ENCODE results near the gene LMBR1.

Gene LMBR1

GRCh38 chr7:156842740-156843140 is 50.2 kb downstream of the LMBR1 start:
- Histone ChIP-seq H3K4me2 (ENCODE audit: low read depth, low read length, poor library complexity, severe bottlenecking) (no peak overlapping the region), H3K9ac (ENCODE audit: low read length) (no peak overlapping the region), H3F3A (ENCODE audit: insufficient read depth) (no peaks in the 10 kb centered on the region), H3K36me3 (ENCODE audit: low read length) (no peaks in the 10 kb centered on the region), H3K27me3 (ENCODE audit: low read length) (no peaks in the 10 kb centered on the region), H3K79me2 (ENCODE audit: insufficient read depth, low read length) (peaks cover 59% of the 10 kb centered on the region), H3K9me2 (replicated peaks; ENCODE audit: insufficient read depth, low read length) (no peaks in the 10 kb centered on the region), H2AFZ (ENCODE audit: low read depth, low read length, severe bottlenecking) (no peak overlapping the region), H4K20me1 (ENCODE audit: low read depth, low read length) (peaks cover 9% of the 10 kb centered on the region; the same call in 1 of the 2 replicates), H3K27ac (ENCODE audit: low read depth, low read length) (no peak overlapping the region), H3K9me3 (ENCODE audit: insufficient read depth, low read length) (no peaks in the 10 kb centered on the region), H3K4me3 (ENCODE audit: insufficient read depth, low read length, poor library complexity, severe bottlenecking) (no peak overlapping the region)
- TF ChIP-seq CTCF (IDR thresholded peaks at IDR 0.05; ENCODE audit: insufficient read depth, low read length, poor library complexity, severe bottlenecking) (no peak), EZH2phosphoT487 (conservative IDR thresholded peaks at IDR 0.05; ENCODE audit: low read length) (no peak)

GRCh38 chr7:156842317-156842716 is 50.7 kb downstream of the LMBR1 start:
- Histone ChIP-seq H3K9me3 (ENCODE audit: insufficient read depth, low read length) (no peaks in the 10 kb centered on the region), H2AFZ (ENCODE audit: low read depth, low read length, severe bottlenecking) (no peak overlapping the region), H3F3A (ENCODE audit: insufficient read depth) (no peaks in the 10 kb centered on the region), H3K9ac (ENCODE audit: low read length) (no peak overlapping the region), H3K36me3 (ENCODE audit: low read length) (no peaks in the 10 kb centered on the region), H3K9me2 (replicated peaks; ENCODE audit: insufficient read depth, low read length) (no peaks in the 10 kb centered on the region), H3K79me2 (ENCODE audit: insufficient read depth, low read length) (peaks cover 57% of the 10 kb centered on the region), H3K27me3 (ENCODE audit: low read length) (no peaks in the 10 kb centered on the region), H3K27ac (ENCODE audit: low read depth, low read length) (no peak overlapping the region), H3K4me3 (ENCODE audit: insufficient read depth, low read length, poor library complexity, severe bottlenecking) (no peak overlapping the region), H4K20me1 (ENCODE audit: low read depth, low read length) (peaks cover 9% of the 10 kb centered on the region; the same call in 1 of the 2 replicates), H3K4me2 (ENCODE audit: low read depth, low read length, poor library complexity, severe bottlenecking) (no peak overlapping the region)
- TF ChIP-seq EZH2phosphoT487 (conservative IDR thresholded peaks at IDR 0.05; ENCODE audit: low read length) (no peak), CTCF (IDR thresholded peaks at IDR 0.05; ENCODE audit: insufficient read depth, low read length, poor library complexity, severe bottlenecking) (no peak)

- Histone ChIP-seq H3K36me3 (ENCODE audit: low read length) (no peaks in the 10 kb centered on the region), H3F3A (ENCODE audit: insufficient read depth) (no peaks in the 10 kb centered on the region), H3K9me2 (replicated peaks; ENCODE audit: insufficient read depth, low read length) (no peaks in the 10 kb centered on the region), H3K79me2 (ENCODE audit: insufficient read depth, low read length) (peaks cover 52% of the 10 kb centered on the region), H2AFZ (ENCODE audit: low read depth, low read length, severe bottlenecking) (no peak overlapping the region), H3K9me3 (ENCODE audit: insufficient read depth, low read length) (no peaks in the 10 kb centered on the region), H4K20me1 (ENCODE audit: low read depth, low read length) (peaks cover 6% of the 10 kb centered on the region; the same call in 1 of the 2 replicates), H3K4me3 (ENCODE audit: insufficient read depth, low read length, poor library complexity, severe bottlenecking) (no peak overlapping the region), H3K27ac (ENCODE audit: low read depth, low read length) (no peak overlapping the region), H3K4me2 (ENCODE audit: low read depth, low read length, poor library complexity, severe bottlenecking) (no peak overlapping the region), H3K27me3 (ENCODE audit: low read length) (no peaks in the 10 kb centered on the region), H3K9ac (ENCODE audit: low read length) (no peak overlapping the region)
- TF ChIP-seq CTCF (IDR thresholded peaks at IDR 0.05; ENCODE audit: insufficient read depth, low read length, poor library complexity, severe bottlenecking): no peak
- no peak for TF ChIP-seq EZH2phosphoT487 (conservative IDR thresholded peaks at IDR 0.05; ENCODE audit: low read length)
Measured at GRCh38 chr7:156841497-156841896, 51.5 kb downstream of the LMBR1 start.
